Colonic mucosa (tissue), 4 donors: ENCODE data around the gene SYT14. TPM values are rescaled to one million over a fixed set of nuclear protein-coding genes. Genes with fewer than 3 reads are reported as not detected.

Experiments
- DNase-seq: peaks from one replicate; pipeline ENCODE4 v3.0.0-alpha.2; 2020
- H3K27ac ChIP-seq: fragments of 200-600 bp; one replicate; pipeline ENCODE4 v1.8.0; 2021
- H3K27me3 ChIP-seq: fragments of 200-600 bp; one replicate; pipeline ENCODE4 v1.8.0; 2021
- H3K36me3 ChIP-seq: fragments of 200-600 bp; one replicate; pipeline ENCODE4 v1.8.0; 2021
- H3K4me1 ChIP-seq: fragments of 200-600 bp; one replicate; pipeline ENCODE4 v1.8.0; 2021; ENCODE audit warnings: mild to moderate bottlenecking
- H3K4me3 ChIP-seq: fragments of 200-600 bp; one replicate; pipeline ENCODE4 v1.8.0; 2021
- H3K9ac ChIP-seq, 2 donors: one replicate each; pipeline ENCODE4 v1.7.0; 2013; ENCODE audit warnings: control low read depth in 2 of 2, low read depth in 2 of 2, low read length in 2 of 2
- H3K9me3 ChIP-seq: fragments of 200-600 bp; one replicate; pipeline ENCODE4 v1.8.0; 2021
- CTCF ChIP-seq: fragments of 200-600 bp; IDR thresholded peaks from one replicate; pipeline ENCODE4 v1.8.0; 2022; ENCODE audit warnings: antibody characterized with exemption, mild to moderate bottlenecking
- intact Hi-C: fragments of 100-400 bp; cut with DNase I; formaldehyde crosslinking; loops from one replicate; pipeline ENCODE4 v1.14.1; 2022
- total RNA-seq, 2 donors: library from RNA; stranded (reverse); fragmentation: NEBNext Ultra II Directional in 1 of 2; extraction: Animal tissue kit (Norgen Biotek cat#: 25700) in 1 of 2; gene quantifications; one replicate each; pipeline ENCODE4 v1.2.1, GENCODE V29; 2021
- donor health status: healthy.
- donor health status: DM: no; HTN: no; CAD: no.
- donor health status: DM: no; HTN: no; CAD: no.

The SYT14 gene
- total RNA-seq, 2 donors from 2014 or later, result 0.03 to 0.07 TPM

DNA sequence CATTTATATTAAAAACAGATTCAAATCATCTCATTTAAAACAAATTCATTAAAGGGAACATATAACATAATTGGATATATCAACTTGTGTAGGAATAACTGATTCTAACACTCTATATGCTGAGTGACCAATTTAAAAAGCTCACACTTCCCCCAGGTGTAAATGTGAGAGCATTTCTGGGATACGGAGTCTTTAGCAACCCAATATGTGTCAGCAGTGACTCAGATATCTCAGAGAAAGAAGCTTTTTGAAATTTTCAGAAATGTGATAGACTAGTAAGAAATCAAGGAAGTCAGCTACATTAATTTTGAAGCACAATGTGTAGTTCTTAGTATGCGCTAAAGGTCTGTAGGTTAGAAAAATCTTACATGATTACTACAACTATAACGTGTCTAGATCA, 206.7 kb downstream of the SYT14 start:
- Histone ChIP-seq H3K4me3 (no peak overlapping the region), H3K9ac (no peak overlapping the region), H3K9me3 (no peaks in the 10 kb centered on the region), H3K27me3 (no peaks in the 10 kb centered on the region), H3K36me3 (no peaks in the 10 kb centered on the region), H3K4me1 (no peaks in the 10 kb centered on the region), H3K27ac (no peak overlapping the region)
- no peak for DNase-seq
- intact Hi-C loops, result loop anchor here (2.0 to 5.0 kb wide), 2 partner anchors 166 to 258 kb away; no protein-coding TSS in a partner anchor
- no peak for TF ChIP-seq CTCF

DNA sequence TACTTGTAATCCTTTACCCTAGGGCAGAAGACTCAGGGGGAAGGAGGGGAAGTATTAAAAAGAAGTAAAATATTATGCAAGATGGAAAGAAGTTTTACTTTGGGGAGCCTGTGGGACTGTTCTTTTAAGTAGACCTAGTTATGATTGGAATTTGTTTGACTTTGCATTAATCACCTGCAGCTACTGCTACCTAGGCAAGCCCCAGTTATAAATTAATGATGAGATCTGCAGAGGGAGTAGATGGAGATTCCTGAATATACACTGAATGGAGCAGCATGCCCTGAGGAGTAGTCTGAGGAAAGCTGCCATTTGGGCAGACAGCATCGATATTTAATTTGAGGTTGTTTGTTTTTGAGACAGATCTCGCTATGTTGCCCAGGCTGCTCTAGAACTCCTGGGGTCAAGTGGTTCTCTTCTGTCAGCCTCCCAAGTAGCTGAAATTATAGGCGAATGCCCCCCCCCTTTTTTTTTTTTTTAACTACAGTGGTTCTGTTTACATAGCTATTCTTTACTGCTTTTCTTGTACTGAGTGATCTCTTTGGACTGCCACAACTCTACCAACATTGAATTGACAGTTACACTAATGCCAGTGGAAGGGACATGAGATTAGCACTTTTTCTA, 213.1 kb downstream of the SYT14 start:
- intact Hi-C loops, result no loop called here
- Histone ChIP-seq H3K36me3 (no peaks in the 10 kb centered on the region), H3K4me1 (no peaks in the 10 kb centered on the region)

DNA sequence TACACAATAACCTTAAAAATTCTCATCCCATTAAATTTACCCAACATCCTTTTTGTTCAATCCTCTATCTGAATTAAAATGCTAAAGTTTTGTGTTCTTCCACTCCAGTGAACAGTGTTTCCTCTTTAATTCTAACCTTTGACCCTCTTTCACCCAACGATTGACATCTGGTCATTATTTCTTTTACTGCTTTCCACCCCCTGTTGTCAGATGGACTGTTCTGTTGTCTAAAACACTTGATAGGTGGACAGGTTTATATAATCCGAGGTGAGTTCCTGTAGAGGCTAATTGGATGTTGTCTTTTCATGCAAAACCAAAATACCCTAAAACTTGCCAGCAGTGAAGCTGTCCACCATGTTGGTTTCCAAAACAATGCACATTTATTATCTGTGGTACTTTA, 221.2 kb downstream of the SYT14 start:
- no peaks in the 10 kb centered on the region for H3K36me3 ChIP-seq
- no peaks in the 10 kb centered on the region for H3K4me1 ChIP-seq
- intact Hi-C loops, result no loop called here
- no peak overlapping the region for H3K27ac ChIP-seq
- H3K4me3 ChIP-seq, result no peak overlapping the region
- DNase-seq, result no peak
- H3K27me3 ChIP-seq, result no peaks in the 10 kb centered on the region
- TF ChIP-seq CTCF, result no peak
- no peaks in the 10 kb centered on the region for H3K9me3 ChIP-seq
- no peak overlapping the region for H3K9ac ChIP-seq

More for the DNA sequence above, 213.1 kb downstream of the SYT14 start:
- no peak for TF ChIP-seq CTCF
- Histone ChIP-seq H3K27ac (no peak overlapping the region), H3K9ac (no peak overlapping the region), H3K9me3 (no peaks in the 10 kb centered on the region), H3K4me3 (no peak overlapping the region), H3K27me3 (no peaks in the 10 kb centered on the region)
- no peak for DNase-seq

DNA sequence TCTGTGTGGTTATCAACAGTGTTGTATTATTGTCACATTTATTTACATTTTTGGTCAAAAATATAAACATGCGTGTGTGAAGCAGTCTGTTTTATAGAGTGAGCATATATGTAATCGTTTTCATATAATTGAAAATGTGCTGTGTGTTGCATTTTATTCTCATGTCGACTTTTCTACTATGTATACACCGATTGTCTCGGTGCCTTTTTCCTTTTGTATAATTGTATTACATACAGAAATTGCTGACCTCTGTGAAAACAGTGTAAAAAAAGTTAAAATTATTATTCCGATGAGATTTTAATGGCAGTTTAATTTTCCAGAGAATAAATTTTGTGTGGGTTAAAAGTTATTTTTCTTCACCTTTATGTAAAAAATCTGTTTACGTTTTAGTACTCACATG, 232.2 kb downstream of the SYT14 start:
- no peaks in the 10 kb centered on the region for H3K9me3 ChIP-seq
- no peak overlapping the region for H3K9ac ChIP-seq
- H3K27me3 ChIP-seq, result no peaks in the 10 kb centered on the region
- no peak overlapping the region for H3K27ac ChIP-seq
- intact Hi-C loops, result no loop called here
- no peak for TF ChIP-seq CTCF
- H3K4me1 ChIP-seq, result no peaks in the 10 kb centered on the region
- no peak for DNase-seq
- H3K4me3 ChIP-seq, result no peak overlapping the region
- H3K36me3 ChIP-seq, result no peaks in the 10 kb centered on the region

DNA sequence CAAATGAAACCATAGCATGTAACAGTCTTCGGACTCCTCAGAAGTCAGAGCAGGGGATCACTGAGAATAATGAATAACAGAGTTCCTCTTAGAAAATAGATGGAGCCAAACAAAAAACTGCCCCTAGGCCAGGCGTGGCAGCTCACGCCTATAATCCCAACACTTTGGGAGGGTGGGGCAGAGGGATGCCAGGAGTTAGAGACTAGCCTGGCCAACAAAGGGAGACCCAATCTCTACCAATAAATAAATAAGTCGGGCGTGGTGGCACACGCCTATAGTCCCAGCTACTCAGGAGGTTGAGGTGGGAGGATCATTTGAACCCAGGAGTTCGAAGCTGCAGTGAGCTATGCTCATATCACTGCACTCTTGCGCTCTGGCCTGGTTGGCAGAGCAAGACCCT, 236.1 kb downstream of the SYT14 start:
- H3K9me3 ChIP-seq, result no peaks in the 10 kb centered on the region
- no peaks in the 10 kb centered on the region for H3K4me1 ChIP-seq
- no peak for TF ChIP-seq CTCF
- no peak overlapping the region for H3K27ac ChIP-seq
- no peak overlapping the region for H3K4me3 ChIP-seq
- no peak for DNase-seq
- H3K27me3 ChIP-seq, result no peaks in the 10 kb centered on the region
- intact Hi-C loops, result no loop called here
- H3K36me3 ChIP-seq, result no peaks in the 10 kb centered on the region
- no peak overlapping the region for H3K9ac ChIP-seq
